GM12878 (cell line): ENCODE data around the gene DSTYK. TPM values are rescaled to one million over a fixed set of nuclear protein-coding genes. Genes with fewer than 3 reads are reported as not detected.

Source experiments
- ATAC-seq: fragments of 200-7000 bp; cut with Tn5 transposase; 3 replicates; pipeline ENCODE4 v1.9.1; 2020; ENCODE audit warnings: mild to moderate bottlenecking, moderate library complexity
- BruUV-seq: library from RNA; stranded (reverse); fragments of 400-500 nt; replicated peaks from 2 replicates; lab custom pipeline; 2021; lab: Mats Ljungman, UMichigan
- CTCF ChIA-PET: fragments of 300-600 bp; sonication (Branson Sonifier 250); formaldehyde crosslinking; extraction: SDS; loops from one replicate; lab custom pipeline; 2021; ENCODE audit warnings: inconsistent platforms; lab: Yijun Ruan, JAX
- POLR2A ChIA-PET: fragments of 350-600 bp; formaldehyde crosslinking; extraction: SDS; loops from one replicate; lab custom pipeline; 2021; ENCODE audit warnings: inconsistent platforms; lab: Charles Lee
- RAD21 ChIA-PET: fragments of 300-600 bp; sonication (Branson Sonifier 250); formaldehyde crosslinking; loops from one replicate; lab custom pipeline; 2023; ENCODE audit warnings: antibody characterized with exemption; ENCODE audit not compliant: unreplicated experiment; lab: Charles Lee
- SMC1A ChIA-PET: fragments of 300-600 bp; sonication (Branson Sonifier 250); formaldehyde crosslinking; loops from one replicate; lab custom pipeline; 2023; ENCODE audit not compliant: unreplicated experiment, uncharacterized antibody; lab: Charles Lee
- DNase-seq: peaks from one replicate; pipeline ENCODE4 v3.0.0-alpha.2; 2011; ENCODE audit warnings: low read depth, low spot score
- FAIRE-seq: peaks from 3 replicates; lab custom pipeline; 2011; peaks lifted over from hg19 to GRCh38; lab: Jason Lieb, UNC
- H2AFZ ChIP-seq: 2 replicates; pipeline ENCODE4 v1.6.0; 2011; ENCODE audit warnings: low read depth, low read length, control low read depth; ENCODE audit not compliant: control insufficient read depth
- H3K27ac ChIP-seq: 2 replicates; pipeline ENCODE4 v1.5.1; 2011; ENCODE audit warnings: control low read depth; ENCODE audit not compliant: control insufficient read depth, insufficient read depth
- H3K27me3 ChIP-seq, 2 experiments: replicated peaks in 1 of 2; 2 replicates each; pipeline versions ENCODE4 v1.6.0 to v1.6.1; 2011; ENCODE audit warnings: low read length in 1 of 2; ENCODE audit not compliant: control insufficient read depth in 2 of 2, insufficient read depth in 2 of 2
- H3K36me3 ChIP-seq, 2 experiments: 2 replicates each; pipeline ENCODE4 v1.5.1; 2011; ENCODE audit warnings: low read length in 1 of 2; ENCODE audit not compliant: control insufficient read depth in 2 of 2, insufficient read depth in 2 of 2
- H3K4me1 ChIP-seq: 2 replicates; pipeline ENCODE4 v1.6.1; 2011; ENCODE audit warnings: mild to moderate bottlenecking, low read length, moderate library complexity, mixed read lengths; ENCODE audit not compliant: control insufficient read depth, insufficient read depth
- H3K4me2 ChIP-seq: 2 replicates; pipeline ENCODE4 v1.6.0; 2011; ENCODE audit warnings: control low read depth; ENCODE audit not compliant: control insufficient read depth, insufficient read depth
- H3K4me3 ChIP-seq: fragments of 200-600 bp; sonication (generic); 2 replicates; pipeline ENCODE4 v1.5.1; 2016
- H3K79me2 ChIP-seq: 2 replicates; pipeline ENCODE4 v1.6.0; 2011; ENCODE audit warnings: low read length; ENCODE audit not compliant: control insufficient read depth, insufficient read depth
- H3K9ac ChIP-seq: 2 replicates; pipeline ENCODE4 v1.8.0; 2011; ENCODE audit warnings: low read length, control low read depth, mixed read lengths; ENCODE audit not compliant: control insufficient read depth, insufficient read depth
- H3K9me3 ChIP-seq: replicated peaks from 3 replicates; pipeline ENCODE4 v1.5.1; 2011; ENCODE audit warnings: mild to moderate bottlenecking, low read length; ENCODE audit not compliant: control insufficient read depth, insufficient read depth
- H4K20me1 ChIP-seq: 2 replicates; pipeline ENCODE4 v1.6.0; 2011; ENCODE audit not compliant: control insufficient read depth, insufficient read depth
- E4F1 ChIP-seq: fragments of 450-650 bp; IDR thresholded peaks from 2 replicates; pipeline ENCODE4 v1.6.1; 2018; ENCODE audit warnings: borderline replicate concordance, mild to moderate bottlenecking; ENCODE audit not compliant: partially characterized antibody
- IRF3 ChIP-seq: fragments of 450-650 bp; IDR thresholded peaks from 2 replicates; pipeline ENCODE4 v1.6.1; 2014; ENCODE audit warnings: mild to moderate bottlenecking
- RBBP5 ChIP-seq: fragments of 200-600 bp; sonication (generic); conservative IDR thresholded peaks from 2 replicates; pipeline ENCODE4 v1.6.1; 2016
- SRF ChIP-seq, 2 experiments: IDR thresholded peaks; 2 replicates each; pipeline ENCODE4 v1.6.1; 2011; ENCODE audit warnings: low read depth in 2 of 2, low read length in 2 of 2, mild to moderate bottlenecking in 1 of 2, moderate library complexity in 1 of 2
- TAF1 ChIP-seq: IDR thresholded peaks from 2 replicates; pipeline ENCODE4 v1.6.1; 2011; ENCODE audit warnings: mild to moderate bottlenecking, low read depth, low read length, borderline replicate concordance
- in situ Hi-C: fragments of 300-500 bp; cut with MboI; formaldehyde crosslinking; loops from 9 replicates; pipeline ENCODE4 v1.14.3; 2018; ENCODE audit warnings: mixed read lengths
- intact Hi-C: fragments of 100-400 bp; cut with micrococcal nuclease; formaldehyde crosslinking; loops from one replicate; pipeline ENCODE4 v1.14.2; 2022; ENCODE audit not compliant: unreplicated experiment
- polyA plus RNA-seq, 11 experiments: library from polyadenylated mRNA; depleted of rRNA in 4 of 11; unstranded in 6 of 11; stranded (reverse) in 5 of 11; fragments of >200 nt; fragmentation: Nextera tagmentation in 4 of 11; fragmentation: Illumina TruSeq in 1 of 11; extraction: Ambion mirVana in 4 of 11; extraction: Trizol in 1 of 11; gene quantifications; 1 replicate in 1 of 11; 2 replicates in 10 of 11; pipeline versions ENCODE4 v1.2.1 to v1.2.3, GENCODE V29; 2011 to 2016; ENCODE audit warnings: inconsistent platforms in 2 of 11, missing spikeins in 2 of 11, low read depth in 1 of 11
- total RNA-seq, 4 experiments: library from RNA; depleted of rRNA in 3 of 4; stranded (reverse); fragments of >200 nt in 3 of 4; fragmentation: Illumina TruSeq in 1 of 4; extraction: Trizol in 1 of 4; gene quantifications; 2 replicates each; pipeline versions ENCODE4 v1.2.1 to v1.2.3, GENCODE V29; 2013 to 2021

The DSTYK gene
- total and polyA plus RNA-seq, 10 of the 15 experiments (the other 5 are each of a cell fraction or from before 2014, with no cell fraction given): 2.7 to 5.5 (median 3.6) TPM

- Histone ChIP-seq H3K27ac (no peak overlapping the region), H3K4me1 (no peaks in the 10 kb centered on the region), H3K4me3 (no peak overlapping the region), H3K9ac (no peak overlapping the region), H2AFZ (no peak overlapping the region), H3K27me3 (no peaks in the 10 kb centered on the region), H4K20me1 (no peaks in the 10 kb centered on the region), H3K79me2 (no peaks in the 10 kb centered on the region), H3K9me3 (no peaks in the 10 kb centered on the region), H3K4me2 (no peak overlapping the region), H3K36me3 (peaks cover 5 to 34% of the 10 kb centered on the region in 2 experiments; a peak in 3 of 4 replicates)
- in situ Hi-C loops (no loop called here), intact Hi-C loops (no loop called here)
- BruUV-seq: no TSS peak
- DNase-seq (no peak), ATAC-seq (no peak), FAIRE-seq (no peak)
- TF ChIP-seq RBBP5: no peak
- TF ChIP-seq TAF1: no peak
- no peak for TF ChIP-seq E4F1
- no peak for TF ChIP-seq SRF (IDR thresholded peaks at IDR 0.05; ENCODE audit: low read depth in 2 of 2, low read length in 2 of 2)
- no peak for TF ChIP-seq IRF3
- CTCF ChIA-PET: interaction anchor here (1.0 kb wide), 1 partner anchor 8 kb away, joined by 3 read pairs; no protein-coding TSS in a partner anchor
- POLR2A ChIA-PET: no interaction called here
- SMC1A ChIA-PET: interaction anchor here (1.0 to 1.6 kb wide), 2 partner anchors 10 to 18 kb away, joined by 3 read pairs; no protein-coding TSS in a partner anchor
- RAD21 ChIA-PET: interaction anchor here (1.4 kb wide), 1 partner anchor 44 kb away, joined by 3 read pairs; no protein-coding TSS in a partner anchor
Measured at GRCh38 chr1:205098242-205098641, 113.3 kb downstream of the DSTYK start.
